ENCODE data around the gene SEMA4G.

DNA sequence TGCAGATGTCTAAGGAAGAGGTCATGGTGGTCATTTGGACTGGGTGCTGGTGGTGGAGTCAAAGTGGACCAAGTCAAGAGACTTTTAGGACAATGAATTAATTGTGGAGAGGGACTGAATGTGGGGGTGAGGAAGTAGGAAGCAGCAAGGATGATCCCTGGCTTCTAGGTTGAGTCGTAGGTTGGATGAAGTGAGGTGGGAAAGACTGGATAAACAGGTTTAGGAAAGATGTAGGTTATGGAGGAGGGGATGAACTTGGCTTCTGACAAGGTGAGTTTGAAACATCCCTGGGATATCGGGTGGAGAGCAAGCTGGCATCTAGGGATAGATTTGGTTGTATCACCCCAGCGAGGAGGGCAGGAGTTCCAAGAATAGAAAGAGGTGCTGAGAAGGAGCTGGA, 7.6 kb downstream of the SEMA4G start:
- no peak for TF ChIP-seq ZNF274 (IDR thresholded peaks at IDR 0.05; ENCODE audit: low read depth, low read length)
- TF ChIP-seq YY1 (IDR thresholded peaks at IDR 0.05; ENCODE audit: insufficient read depth, insufficient read length): no peak

All from NT2/D1 (cell line).